Umbilical cord (tissue), 2 donors: ENCODE measurements around the gene CNTF. TPM values are rescaled to one million over a fixed set of nuclear protein-coding genes. Genes with fewer than 3 reads are reported as not detected.
A peak's percentile ranks its signal among the peaks of the same experiment; 100 is the strongest.

ENCODE experiments used
- DNase-seq: peaks from one replicate; pipeline ENCODE4 v3.0.0-alpha.2; 2015; ENCODE audit warnings: low spot score
- total RNA-seq: library from RNA; depleted of rRNA; stranded (reverse); fragments of >200 nt; gene quantifications from one replicate; pipeline ENCODE4 v1.2.3, GENCODE V29; 2014; ENCODE audit warnings: low replicate concordance; ENCODE audit not compliant: insufficient read depth

Gene CNTF
- total RNA-seq, 1 donor from 2014 or later, result 4.3 TPM

DNA sequence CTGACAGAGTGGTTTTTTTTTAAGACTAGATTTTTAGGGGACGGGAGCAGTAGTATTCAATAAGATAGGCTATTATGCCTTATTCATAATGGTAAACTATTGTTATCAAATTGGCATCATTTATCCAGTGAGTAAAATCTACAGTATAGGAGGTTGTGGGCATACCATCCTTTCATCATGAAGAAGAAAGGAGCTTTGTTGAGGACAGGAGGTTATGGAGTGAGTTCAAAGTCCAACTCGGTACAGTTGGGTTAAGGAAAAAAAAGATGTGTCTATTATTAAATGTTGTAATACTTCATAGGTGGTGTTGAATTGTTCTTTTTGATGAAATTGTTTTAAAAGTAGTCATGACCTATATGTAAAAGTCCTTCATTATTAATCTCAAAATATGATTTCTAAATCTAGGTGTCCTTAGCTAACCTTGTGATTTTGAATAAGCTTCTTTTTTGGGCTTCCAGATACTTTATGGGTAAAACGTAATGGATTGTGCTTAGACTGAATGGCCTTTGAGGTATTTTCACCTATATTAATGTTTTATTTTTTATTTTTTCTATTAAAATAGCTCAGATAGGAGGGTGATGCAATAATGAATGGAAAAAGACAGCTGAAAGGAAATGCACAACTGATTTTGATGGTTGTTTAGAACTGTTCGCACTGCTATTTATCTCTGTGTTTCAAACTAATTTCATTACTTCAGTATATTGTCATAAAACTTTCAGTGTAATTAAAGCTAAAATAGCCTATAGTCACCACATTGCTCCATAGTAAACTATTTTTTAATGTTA, 15.3 kb upstream of the CNTF start:
- DNase-seq, result no peak

DNA sequence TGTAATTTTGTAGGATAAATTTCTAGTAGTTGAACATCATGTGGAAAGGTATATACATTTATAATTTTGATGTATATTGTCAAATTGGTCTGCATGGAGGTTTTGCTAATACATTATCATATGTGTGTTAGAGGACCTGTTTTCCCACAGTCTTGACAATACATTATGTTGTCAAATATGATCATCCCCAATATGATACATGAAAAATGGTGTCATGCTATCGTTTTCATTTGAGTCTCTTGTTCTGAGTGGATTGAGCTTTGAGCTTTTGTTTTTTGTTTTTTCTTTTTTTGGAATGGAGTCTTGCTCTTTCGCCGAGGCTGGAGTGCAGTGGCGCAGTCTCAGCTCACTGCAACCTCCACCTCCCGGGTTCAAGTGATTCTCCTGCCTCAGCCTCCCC, 14.1 kb upstream of the CNTF start:
- no peak for DNase-seq

DNA sequence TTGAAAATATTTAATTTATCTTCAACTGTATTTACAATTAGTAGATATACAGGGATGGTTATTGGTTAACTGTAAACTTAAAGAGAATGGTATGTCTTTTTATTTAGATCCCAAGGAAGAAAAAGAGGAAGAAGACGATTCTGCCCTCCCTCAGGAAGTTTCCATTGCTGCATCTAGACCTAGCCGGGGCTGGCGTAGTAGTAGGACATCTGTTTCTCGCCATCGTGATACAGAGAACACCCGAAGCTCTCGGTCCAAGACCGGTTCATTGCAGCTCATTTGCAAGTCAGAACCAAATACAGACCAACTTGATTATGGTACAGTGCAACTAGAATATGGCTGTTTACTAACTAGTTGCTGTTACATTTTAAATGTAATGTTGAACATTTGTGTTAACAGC, 12.7 kb upstream of the CNTF start:
- DNase-seq, result no peak

DNA sequence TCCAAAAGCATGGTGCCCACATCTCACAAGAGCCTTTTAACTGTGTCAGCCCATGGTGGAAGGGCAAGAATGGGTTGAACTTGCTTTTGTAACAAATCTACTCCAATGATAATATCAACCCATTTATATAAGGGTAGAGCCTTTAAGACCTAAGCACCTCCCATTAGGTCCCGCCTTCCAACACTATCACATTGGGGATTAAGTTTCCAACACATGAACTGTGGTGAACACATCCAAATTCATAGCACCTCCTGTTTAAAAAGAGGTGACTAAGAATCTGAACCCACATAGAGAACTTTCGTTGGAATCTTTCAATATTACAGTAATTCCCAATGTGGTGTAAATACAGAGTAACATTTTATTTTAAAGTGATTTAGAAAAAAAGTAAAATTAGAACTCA, 9.2 kb upstream of the CNTF start:
- DNase-seq, result no peak

DNA sequence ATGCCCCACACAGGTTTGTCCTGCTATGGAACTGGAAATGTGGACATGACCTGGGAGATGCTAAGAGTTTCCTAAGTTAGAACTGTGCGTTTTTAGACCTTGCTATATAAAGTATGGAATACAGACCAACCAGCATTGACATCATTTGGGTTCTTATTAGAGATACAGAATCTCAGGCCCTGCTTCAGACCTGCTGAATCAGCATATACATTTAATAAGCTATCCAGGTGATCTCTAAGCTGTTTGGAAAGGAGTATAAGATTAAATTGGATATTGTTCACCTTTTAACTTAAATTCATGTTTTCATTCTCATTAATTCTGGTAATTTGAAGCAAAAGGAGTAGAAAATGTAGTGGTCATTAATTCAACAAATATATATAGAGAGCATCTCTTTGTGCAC, 6.9 kb upstream of the CNTF start:
- DNase-seq, result no peak

DNA sequence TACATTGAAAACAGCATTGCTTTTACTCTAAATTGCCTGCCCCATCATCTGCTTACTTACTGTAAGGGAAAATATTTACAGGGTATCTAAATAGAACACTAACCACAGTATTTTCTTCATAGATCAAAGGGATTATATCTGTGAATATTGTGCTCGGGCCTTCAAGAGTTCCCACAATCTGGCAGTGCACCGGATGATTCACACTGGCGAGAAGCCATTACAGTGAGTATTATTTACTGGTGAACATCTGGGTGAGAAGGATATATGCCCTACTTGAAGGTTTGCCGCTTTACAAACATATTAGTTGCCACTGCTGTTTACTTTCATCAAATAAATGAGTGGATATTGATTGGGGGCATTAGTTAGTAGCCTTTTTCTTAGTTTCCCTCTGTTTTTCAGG, 5.9 kb upstream of the CNTF start:
- peak; percentile 87 for DNase-seq

DNA sequence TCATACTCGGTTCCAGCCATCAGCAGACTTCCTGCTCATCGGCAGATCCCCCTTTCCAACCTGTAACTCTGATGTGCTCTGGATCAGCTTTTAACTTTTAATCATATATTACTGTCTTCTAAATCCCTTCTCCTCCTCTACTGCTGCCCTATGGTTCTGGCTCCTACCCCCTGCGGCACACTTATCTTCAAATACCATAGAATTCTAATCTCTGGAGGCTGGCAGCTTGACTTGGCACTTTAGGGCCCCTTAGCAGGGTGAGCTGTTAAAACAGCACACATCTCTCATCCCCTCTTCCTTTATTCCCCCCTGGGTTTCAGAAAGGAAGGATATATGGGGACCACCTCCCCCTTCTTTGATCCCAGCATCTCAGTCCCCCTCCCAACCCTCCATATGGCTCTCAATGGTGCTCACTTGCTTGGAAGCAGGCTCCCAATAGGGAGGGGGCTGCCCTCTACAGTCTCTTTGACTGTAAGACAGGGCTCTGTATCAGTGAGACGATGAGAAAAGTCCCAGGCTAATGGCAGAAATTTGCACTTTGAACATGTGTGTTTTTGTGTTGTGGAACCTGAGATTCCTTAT, 4.4 kb upstream of the CNTF start:
- no peak for DNase-seq

DNA sequence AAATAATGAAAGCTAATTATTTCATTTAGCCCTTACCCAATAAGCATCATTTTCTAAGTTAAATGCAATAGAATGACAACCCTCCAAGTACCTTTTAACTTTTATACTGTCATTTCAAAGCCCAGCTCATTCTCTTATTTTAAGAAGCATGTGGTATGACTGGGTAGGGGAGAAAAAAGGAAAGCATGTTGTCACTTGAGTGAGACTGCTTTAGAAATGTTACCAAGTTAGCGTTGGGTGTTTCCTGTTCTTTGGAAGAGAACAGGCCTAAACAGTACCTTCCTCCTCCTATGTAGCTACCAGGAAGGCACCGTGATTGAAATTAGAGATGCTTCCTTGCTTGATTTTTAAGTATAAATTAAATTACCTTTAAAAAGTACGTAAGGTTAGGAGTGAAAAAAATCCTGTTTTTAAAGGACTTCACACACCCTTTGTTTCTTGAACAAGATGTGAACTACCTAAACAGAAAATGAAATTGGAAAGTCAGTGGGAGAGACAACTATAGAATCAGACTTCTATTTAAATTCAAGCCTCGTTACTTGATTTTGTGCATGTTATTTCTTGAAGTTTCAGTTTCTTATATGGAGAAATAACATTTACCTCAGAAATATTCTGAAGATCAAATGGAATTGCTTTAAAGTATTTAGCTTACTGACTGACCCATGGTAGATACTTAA, 741 bp upstream of the CNTF start:
- DNase-seq, result no peak

DNA sequence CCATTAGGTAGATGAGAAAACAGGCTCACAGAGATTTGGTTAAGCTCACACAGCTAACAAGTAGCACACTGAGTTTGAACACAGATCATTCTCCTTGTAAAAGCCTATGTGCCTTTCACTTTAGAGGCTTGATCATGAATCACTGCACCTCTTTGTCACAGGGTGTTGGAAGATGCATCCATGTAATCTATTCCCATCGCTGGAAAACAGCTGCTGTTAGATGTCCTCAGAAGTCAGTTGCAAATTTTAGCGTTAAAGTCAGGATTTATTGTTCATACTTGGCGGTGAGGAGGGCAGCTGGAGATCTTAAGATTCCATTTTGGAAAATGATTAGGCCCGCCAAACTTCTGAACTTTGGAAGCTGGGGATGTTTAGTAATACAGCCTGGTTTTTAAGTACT, 2.6 kb downstream of the CNTF start:
- DNase-seq, result no peak

DNA sequence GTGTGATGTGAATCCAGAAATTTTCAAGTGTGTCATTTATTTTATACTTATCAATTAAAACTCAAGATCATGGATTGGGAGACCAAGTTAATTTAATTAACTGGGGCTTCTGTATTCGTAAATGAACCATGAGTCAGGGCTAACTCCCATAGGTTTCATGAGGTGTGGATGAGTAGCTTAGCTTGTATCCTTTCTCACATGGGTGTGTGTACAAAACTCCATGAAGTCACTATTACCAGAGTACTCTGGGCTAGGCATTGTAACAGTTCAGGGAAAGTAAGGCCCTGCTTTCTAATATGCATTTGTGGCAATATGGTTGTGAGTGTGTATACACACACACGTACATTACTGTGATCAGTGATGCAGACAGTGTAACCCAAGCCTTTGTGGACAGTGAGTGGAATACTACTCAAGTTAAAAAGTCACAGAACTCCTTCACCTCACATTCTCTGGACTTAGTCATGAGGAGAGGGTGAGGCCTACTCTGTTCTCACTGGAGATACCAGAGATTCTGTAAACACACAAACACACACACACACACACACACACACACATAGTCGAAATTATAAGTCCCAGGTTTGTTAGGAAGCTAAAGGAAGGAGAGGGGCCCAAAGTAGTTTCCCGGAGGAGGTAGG, 3.5 kb downstream of the CNTF start:
- DNase-seq, result no peak

DNA sequence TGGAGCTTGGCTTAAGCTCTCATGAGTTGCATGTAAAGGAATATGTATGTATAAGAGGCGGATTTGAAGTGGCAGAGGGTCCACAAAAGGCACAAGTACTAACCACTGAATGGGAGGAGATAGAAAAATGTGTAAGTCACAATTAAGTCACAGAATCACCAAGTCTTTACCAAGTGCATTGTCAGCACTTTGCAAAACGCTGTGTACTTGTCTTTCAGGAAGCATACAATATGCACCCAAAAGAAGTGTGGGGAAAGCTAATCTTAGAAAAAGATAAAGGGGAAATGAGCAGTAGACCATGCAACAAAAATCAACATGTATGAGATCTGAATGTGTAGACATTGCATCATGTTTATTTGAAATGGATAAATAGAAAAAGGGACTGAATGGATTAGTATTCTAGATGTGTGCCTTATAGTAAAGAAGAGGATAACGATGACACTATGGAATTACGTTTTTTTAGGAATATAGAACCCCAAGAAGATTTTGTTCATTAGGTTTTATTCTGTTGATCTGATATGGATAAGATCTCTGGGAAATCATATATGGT, 4.5 kb downstream of the CNTF start:
- DNase-seq, result no peak

DNA sequence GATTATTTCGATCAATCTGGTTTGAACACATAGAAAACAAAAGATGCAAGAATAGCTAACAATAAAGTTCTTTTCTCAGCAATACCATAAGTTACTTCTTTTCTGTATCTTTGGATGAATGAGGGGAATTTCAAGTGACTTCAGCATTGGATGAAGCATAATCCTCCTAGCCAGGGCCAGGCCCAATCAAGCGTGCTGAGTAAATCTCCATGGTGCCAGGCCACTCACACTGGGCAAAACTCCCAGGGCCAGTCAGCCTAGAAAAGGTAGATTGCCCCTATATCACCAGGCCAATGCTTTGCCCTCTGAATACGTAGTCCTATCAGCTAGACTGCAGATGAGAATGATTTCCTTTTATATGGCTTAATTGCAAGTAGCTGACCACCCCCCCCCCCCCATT, 6.0 kb downstream of the CNTF start:
- no peak for DNase-seq

DNA sequence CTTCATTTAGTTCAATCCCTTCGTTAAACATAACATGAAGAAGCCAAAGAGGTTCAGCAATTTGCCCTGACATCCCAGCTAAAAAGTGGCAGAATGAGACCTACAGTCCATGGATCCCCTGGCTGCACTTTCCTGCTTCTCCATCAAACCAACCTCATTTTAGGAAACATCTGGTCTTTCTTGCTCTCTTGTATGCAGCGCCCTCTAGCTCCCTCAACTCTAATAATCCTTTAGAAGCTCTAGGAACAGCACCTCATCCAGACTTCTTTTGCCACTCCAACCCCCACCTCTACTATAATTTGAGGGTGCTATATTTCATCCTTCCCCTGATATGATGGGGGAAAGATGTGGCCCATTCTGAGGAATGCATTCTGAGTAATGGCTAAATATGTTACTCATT, 7.4 kb downstream of the CNTF start:
- DNase-seq, result peak; percentile 11

DNA sequence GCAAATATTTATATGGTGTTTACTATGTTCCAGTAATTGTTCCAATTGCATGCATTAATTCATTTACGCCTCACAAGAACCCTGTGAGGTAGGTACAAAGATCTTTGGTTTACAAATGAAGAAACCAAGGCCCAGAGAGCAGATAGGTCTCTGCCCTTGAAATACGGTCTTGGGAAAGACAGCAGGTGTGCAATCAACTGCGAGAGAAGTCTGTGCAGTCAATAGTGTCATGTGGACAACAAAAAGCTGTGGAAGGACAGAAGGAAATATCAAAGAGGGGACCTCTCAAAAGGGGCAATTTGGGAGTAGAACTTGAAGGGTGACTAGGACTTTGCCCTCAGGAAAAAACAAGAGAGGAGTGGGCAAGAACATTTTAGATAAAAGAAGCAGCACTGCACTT, 8.9 kb downstream of the CNTF start:
- no peak for DNase-seq

DNA sequence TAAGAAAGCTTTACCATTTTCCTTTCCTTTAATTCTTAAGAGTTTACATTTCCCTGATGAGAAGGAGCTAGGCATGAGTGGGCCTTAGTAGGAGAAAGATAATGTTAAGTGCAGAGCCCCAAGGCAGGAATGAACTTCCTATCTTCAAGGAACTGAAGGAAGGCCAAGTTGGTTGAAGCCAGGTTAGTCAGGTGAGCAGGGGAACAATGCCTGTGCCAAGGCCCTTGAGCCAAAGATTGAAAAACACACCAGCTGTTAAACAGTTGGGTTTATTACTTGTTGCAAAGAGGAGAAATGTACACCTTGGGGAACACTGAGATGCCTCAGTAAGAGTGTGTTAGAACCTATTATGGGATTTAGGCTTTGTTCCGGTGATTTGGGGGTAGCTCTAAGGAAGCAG, 10.0 kb downstream of the CNTF start:
- DNase-seq, result no peak

DNA sequence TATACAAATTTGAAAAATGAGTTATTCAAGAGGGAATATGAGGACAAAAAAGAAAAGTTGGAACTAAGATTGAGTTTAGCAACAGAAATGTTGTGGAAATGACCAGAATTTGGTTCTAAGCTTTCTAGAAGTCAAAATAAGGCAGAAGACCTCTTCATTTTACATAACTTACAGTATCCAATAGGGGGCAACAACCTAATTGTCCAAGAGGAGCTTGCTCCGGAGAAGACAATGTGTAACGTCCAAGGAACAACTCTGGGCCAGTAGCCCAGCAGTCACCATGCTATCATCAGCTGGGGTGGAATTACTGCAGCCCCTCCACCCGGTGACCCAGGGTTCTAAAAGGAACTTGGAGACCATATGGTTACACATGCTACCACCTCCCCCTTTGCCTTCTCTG, 14.1 kb downstream of the CNTF start:
- DNase-seq, result no peak

DNA sequence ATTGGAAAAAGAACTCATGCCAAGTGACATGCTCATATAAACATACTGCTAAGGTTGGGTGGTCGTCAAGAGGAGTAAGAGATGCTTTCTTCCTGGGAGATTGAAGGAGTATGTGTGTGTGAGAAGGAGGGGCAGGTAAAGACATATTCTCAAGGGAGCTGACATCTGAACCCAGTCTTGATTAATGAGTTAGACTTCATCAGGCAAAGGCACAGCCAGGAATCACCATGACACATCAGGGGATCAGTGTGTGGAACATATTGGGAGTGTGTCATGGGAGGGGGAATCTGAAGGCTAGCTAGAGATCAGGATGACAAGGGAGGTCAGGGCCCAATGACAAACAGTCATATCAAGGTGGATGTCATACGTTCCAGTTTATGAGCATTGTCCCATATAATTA, 14.9 kb downstream of the CNTF start:
- no peak for DNase-seq

DNA sequence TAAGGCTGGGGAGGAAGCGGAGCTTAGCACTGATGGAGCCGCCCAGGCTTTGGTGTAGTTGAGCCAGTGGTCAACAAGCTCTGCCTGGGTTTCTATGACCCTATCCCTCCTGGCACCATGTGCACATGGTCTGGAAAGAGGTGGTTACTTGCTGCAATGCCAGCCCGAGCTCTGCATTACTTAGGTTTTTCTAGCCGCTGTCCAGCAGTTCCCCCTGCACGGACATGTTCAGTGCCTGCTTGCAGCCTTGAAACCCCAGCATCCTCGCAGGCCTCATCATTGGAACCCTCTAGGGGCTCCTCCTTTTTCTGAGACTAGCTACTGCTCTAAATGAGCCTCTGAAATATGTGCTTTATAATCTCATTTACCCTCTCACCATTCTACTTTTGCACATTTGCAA, 16.6 kb downstream of the CNTF start:
- DNase-seq, result no peak

DNA sequence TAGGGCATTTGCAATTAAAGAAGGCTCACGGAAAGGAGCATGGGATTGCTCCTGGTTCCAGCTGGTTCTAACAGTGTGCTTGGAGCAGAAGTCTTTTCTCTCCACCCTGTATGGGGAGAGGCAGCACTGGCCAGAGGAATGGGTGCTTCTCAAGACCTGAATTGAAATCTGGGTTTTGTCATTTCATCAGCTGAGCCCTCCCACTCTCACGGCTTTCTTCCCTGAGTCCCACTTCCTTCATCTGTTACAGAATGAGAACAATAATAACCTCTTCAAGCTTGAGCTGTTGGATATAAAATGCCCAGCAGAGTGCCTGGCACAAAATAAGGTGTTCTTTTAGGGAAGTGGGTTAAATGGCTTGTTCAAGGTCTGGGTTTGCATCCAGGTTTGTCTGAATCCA, 17.2 kb downstream of the CNTF start:
- DNase-seq, result no peak

DNA sequence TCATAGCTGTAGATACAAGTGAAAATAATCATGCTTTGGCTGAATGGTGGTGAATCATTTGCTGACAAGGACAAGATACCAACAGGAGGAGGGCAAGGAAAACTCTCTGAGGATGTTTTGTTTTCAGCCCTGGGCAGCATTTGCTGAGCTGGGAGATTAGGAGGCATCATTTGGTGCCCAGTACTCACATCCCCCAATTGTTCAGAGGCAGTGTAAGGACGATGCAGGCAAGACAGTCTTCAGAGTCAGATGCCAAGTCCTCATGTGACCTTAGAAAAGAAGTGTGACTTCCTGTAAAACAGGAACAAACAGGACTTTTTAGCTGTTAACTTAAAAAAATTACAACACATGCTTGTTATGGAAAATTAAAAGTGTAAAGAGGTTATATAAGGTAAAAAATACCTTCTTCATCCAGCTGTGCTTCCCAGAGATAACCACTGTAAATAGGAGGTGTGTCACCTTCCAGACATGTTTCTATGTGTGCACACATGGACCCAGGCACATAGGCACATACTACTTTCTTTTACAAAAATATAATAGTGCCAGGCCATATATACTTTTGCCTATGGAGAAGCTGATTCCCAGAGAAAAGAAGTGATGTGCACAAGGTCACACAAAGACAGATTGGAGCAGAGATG, 18.0 kb downstream of the CNTF start:
- no peak for DNase-seq

DNA sequence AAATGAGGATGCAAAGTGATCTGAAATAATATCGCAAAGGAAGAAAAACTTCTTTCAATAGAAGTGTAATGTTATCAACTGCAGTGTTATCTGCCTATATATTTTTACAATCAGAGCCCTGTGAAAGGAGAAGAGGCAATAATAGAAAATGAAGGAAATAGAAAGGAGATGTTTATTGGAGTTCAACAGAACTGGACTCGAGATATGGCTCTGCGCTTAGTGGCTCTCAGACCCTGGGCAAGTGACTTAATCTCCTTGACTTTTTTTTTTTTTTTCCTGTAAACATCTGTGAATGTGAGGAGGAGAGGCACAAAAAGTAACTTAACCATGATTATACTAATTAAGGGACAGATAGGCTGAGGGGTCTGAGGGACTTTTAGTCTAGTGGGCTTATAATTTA, 18.9 kb downstream of the CNTF start:
- no peak for DNase-seq
